Measurements from ENCODE around the gene CMTM8. TPM values are rescaled to one million over a fixed set of nuclear protein-coding genes. Genes with fewer than 3 reads are reported as not detected.

The CMTM8 gene
- total RNA-seq, 1 donor from 2014 or later = 5.1 TPM

GRCh38 chr3:32399030-32399620 lies 160.6 kb downstream of the CMTM8 start:
- no peaks in the 10 kb centered on the region for H3K9me3 Mint-ChIP-seq
- no peak for DNase-seq (ENCODE audit: low spot score in 2 of 2, unreplicated experiment in 2 of 2)
- H3K4me3 Mint-ChIP-seq = no peak overlapping the region
- H3K36me3 Mint-ChIP-seq = no peaks in the 10 kb centered on the region
- peak; percentile 71 for TF ChIP-seq CTCF (IDR thresholded peaks at IDR 0.05; ENCODE audit: unreplicated experiment)
- H3K27me3 Mint-ChIP-seq (ENCODE audit: low read depth) = no peaks in the 10 kb centered on the region
- peaks cover 23% of the 10 kb centered on the region for H3K4me1 Mint-ChIP-seq
- no peak overlapping the region for H3K27ac Mint-ChIP-seq

- Mint-ChIP-seq H3K36me3 (no peaks in the 10 kb centered on the region), H3K9me3 (no peaks in the 10 kb centered on the region), H3K27ac (peak overlapping the region; percentile 95), H3K4me3 (peak overlapping the region; percentile 66), H3K4me1 (peaks cover 23% of the 10 kb centered on the region), H3K27me3 (ENCODE audit: low read depth) (no peaks in the 10 kb centered on the region)
- TF ChIP-seq CTCF (IDR thresholded peaks at IDR 0.05; ENCODE audit: unreplicated experiment) = no peak
- DNase-seq (ENCODE audit: low spot score in 2 of 2, unreplicated experiment in 2 of 2) = no peak
These were observed 162.6 kb downstream of the CMTM8 start for GRCh38 chr3:32401126-32401525.

GRCh38 chr3:32401556-32402081 lies 163.1 kb downstream of the CMTM8 start:
- peak overlapping the region; percentile 66 for H3K4me3 Mint-ChIP-seq
- H3K9me3 Mint-ChIP-seq = no peaks in the 10 kb centered on the region
- no peaks in the 10 kb centered on the region for H3K36me3 Mint-ChIP-seq
- peak; percentile 40 to 75 for DNase-seq (ENCODE audit: low spot score in 2 of 2, unreplicated experiment in 2 of 2)
- H3K27ac Mint-ChIP-seq = peak overlapping the region; percentile 95
- H3K27me3 Mint-ChIP-seq (ENCODE audit: low read depth) = no peaks in the 10 kb centered on the region
- no peak for TF ChIP-seq CTCF (IDR thresholded peaks at IDR 0.05; ENCODE audit: unreplicated experiment)
- H3K4me1 Mint-ChIP-seq = peaks cover 27% of the 10 kb centered on the region

GRCh38 chr3:32403663-32404062 lies 165.2 kb downstream of the CMTM8 start:
- Mint-ChIP-seq H3K4me1 (peaks cover 28% of the 10 kb centered on the region), H3K36me3 (no peaks in the 10 kb centered on the region), H3K27ac (no peak overlapping the region), H3K27me3 (ENCODE audit: low read depth) (no peaks in the 10 kb centered on the region), H3K9me3 (no peaks in the 10 kb centered on the region), H3K4me3 (no peak overlapping the region)
- DNase-seq (ENCODE audit: low spot score in 2 of 2, unreplicated experiment in 2 of 2) = no peak
- no peak for TF ChIP-seq CTCF (IDR thresholded peaks at IDR 0.05; ENCODE audit: unreplicated experiment)

- no peak for DNase-seq (ENCODE audit: low spot score in 2 of 2, unreplicated experiment in 2 of 2)
- no peaks in the 10 kb centered on the region for H3K9me3 Mint-ChIP-seq
- H3K27me3 Mint-ChIP-seq (ENCODE audit: low read depth) = no peaks in the 10 kb centered on the region
- H3K27ac Mint-ChIP-seq = no peak overlapping the region
- H3K36me3 Mint-ChIP-seq = no peaks in the 10 kb centered on the region
- TF ChIP-seq CTCF (IDR thresholded peaks at IDR 0.05; ENCODE audit: unreplicated experiment) = no peak
- peaks cover 24% of the 10 kb centered on the region for H3K4me1 Mint-ChIP-seq
- no peak overlapping the region for H3K4me3 Mint-ChIP-seq
These were observed 166.2 kb downstream of the CMTM8 start for GRCh38 chr3:32404714-32405113.
